Choroid plexus epithelial cell (primary cell): ENCODE data around the gene ELOVL4.

Source experiments
- DNase-seq: peaks from one replicate; pipeline ENCODE4 v3.0.0-alpha.2; 2010; ENCODE audit warnings: low read depth
- H3K4me3 ChIP-seq: 2 replicates; pipeline ENCODE4 v1.5.1; 2011; ENCODE audit warnings: low read depth, mild to moderate bottlenecking, control low read depth, low read length, moderate library complexity
- TF ChIP-seq, protein P1 (sequence below): conservative IDR thresholded peaks from 2 replicates; pipeline ENCODE4 v1.5.1; 2011; ENCODE audit warnings: low read depth, mild to moderate bottlenecking, control low read depth, inconsistent platforms, low read length, moderate library complexity

ELOVL4 gene

DNA sequence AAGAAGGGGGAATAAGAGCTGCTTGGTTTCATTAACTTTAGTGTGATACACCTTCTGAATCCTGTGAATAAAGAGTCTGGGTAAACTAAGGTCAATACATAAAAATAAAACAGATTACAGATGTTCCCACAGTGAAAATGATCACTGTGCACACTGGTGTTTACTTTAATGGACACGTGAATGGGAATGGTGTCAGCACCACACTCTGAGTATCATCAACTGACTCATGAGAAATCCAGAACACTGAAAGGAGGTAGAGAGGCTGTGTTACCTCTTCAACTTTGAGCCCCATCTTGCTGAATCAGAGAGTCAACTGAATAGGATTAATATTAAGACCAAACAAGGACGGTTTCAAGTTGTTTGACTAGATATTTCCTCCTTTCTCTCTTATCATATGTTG lies 75.0 kb downstream of the ELOVL4 start:
- TF ChIP-seq, protein P1, sequence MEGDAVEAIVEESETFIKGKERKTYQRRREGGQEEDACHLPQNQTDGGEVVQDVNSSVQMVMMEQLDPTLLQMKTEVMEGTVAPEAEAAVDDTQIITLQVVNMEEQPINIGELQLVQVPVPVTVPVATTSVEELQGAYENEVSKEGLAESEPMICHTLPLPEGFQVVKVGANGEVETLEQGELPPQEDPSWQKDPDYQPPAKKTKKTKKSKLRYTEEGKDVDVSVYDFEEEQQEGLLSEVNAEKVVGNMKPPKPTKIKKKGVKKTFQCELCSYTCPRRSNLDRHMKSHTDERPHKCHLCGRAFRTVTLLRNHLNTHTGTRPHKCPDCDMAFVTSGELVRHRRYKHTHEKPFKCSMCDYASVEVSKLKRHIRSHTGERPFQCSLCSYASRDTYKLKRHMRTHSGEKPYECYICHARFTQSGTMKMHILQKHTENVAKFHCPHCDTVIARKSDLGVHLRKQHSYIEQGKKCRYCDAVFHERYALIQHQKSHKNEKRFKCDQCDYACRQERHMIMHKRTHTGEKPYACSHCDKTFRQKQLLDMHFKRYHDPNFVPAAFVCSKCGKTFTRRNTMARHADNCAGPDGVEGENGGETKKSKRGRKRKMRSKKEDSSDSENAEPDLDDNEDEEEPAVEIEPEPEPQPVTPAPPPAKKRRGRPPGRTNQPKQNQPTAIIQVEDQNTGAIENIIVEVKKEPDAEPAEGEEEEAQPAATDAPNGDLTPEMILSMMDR, result no peak
- DNase-seq, result peak; percentile 36
- H3K4me3 ChIP-seq, result no peak overlapping the region

DNA sequence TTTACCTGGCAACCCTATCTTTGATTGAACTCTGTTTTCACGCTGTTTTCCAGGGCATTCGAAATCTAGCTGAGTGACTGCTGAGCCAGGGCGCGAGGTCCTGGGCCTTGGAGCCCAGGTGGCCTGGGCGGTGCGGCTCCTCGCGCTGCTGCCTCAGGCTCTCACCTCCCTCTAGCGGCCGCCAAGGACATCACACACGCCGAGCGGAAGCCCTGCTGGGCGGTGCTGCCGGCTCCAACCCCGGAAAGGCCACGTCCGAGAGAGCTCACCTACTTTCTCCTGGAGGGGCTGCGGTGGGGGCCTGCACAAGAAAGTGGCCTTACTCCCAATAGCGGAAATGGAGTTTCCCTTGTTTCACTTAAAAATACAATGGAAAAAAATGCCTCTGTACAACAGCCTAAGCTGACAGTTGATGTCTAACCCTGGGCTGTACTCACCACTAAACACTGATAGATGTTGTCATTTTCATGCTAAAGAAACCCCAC lies 77.7 kb downstream of the ELOVL4 start:
- peak overlapping the region; percentile 38 for H3K4me3 ChIP-seq
- TF ChIP-seq, protein P1, result peak; percentile 90
- peak; percentile 83 for DNase-seq

DNA sequence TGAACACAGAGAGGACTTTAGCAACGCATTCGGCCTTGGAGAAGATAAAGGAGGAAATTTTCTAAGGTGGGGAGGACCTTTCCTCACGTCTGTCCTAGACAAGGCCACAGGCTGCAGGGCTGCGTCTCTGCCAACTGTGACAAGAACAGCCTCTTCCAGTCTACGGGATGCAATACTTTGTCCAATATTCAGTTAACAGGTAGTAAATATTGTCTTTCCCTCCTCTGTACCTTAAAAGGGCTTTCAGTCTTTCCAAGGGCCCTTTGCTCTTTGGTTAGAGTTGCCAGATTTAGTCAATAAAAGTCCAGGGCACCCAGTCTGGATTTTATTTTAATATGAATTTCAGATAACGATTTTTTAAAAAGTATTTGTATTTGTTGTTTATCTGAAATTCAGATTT lies 78.2 kb downstream of the ELOVL4 start:
- H3K4me3 ChIP-seq, result no peak overlapping the region
- DNase-seq, result no peak
- TF ChIP-seq, protein P1, result no peak

DNA sequence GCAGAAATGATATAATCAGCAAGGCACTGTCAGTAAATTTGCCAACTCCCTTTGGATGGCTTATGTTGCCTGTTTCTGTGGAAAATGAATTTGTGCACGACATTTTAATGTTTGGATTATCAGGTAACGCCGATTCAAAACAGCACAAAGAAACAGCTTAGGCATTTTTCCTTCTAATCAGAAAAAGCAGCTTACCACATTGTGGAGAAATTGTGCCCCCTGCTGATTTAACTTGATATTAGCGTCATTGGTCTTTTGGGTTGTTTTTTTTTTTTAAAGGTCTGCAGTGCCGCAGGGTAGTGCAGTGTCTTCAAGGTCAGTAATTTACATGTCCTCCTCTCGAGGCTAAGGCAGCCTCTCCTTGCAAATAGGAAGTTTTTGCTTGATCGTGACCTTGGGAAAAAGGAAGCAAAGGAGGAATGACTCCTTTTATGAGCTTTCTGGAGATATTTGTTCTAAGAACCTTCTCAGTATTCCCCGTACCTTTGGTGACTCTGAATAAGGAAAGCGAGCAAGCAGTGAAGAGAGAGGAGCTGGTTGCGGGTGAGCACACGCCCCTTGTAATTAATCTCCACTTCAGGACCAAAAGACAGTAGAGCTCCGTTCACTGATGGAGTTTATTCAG lies 79.1 kb downstream of the ELOVL4 start:
- H3K4me3 ChIP-seq, result peak overlapping the region; percentile 42
- peak; percentile 87 for DNase-seq
- TF ChIP-seq, protein P1, result peak; percentile 61
